A673 (cell line): Measurements from ENCODE around the gene LARP4.

Source experiments
- CTCF ChIP-seq: fragments of 300-800, 200-600 bp; sonication (generic); conservative IDR thresholded peaks from 2 replicates; pipeline ENCODE4 v1.5.1; 2017; ENCODE audit warnings: low read depth, mild to moderate bottlenecking, antibody characterized with exemption, low read length, moderate library complexity, mixed read lengths
- EZH2 ChIP-seq: fragments of 200-600 bp; sonication (generic); IDR thresholded peaks from 2 replicates; pipeline ENCODE4 v1.6.1; 2017; ENCODE audit warnings: borderline replicate concordance, low read depth, mild to moderate bottlenecking, mixed read lengths, antibody characterized with exemption, low read length; ENCODE audit not compliant: poor library complexity, severe bottlenecking

- no peak for TF ChIP-seq EZH2
- TF ChIP-seq CTCF = no peak
These were observed 124.7 kb downstream of the LARP4 start for GRCh38 chr12:50525422-50525821.
